Activated T-cell treated with anti-CD3 and anti-CD28 coated beads, Interleukin-2, amount 50 U/mL, for 24 hours (primary cell): ENCODE data around the gene GTF2H4.
A peak's percentile ranks its signal among the peaks of the same experiment; 100 is the strongest.

Experiments
- DNase-seq: peaks from one replicate; pipeline ENCODE4 v3.0.0-alpha.2; 2020
- H3K27ac Mint-ChIP-seq: 2 replicates; pipeline ENCODE4 v1.8.0; 2020; ENCODE audit warnings: mild to moderate bottlenecking, mixed read lengths
- H3K27me3 Mint-ChIP-seq: 2 replicates; pipeline ENCODE4 v1.8.0; 2020; ENCODE audit warnings: mixed read lengths
- H3K36me3 Mint-ChIP-seq: 2 replicates; pipeline ENCODE4 v1.8.0; 2020; ENCODE audit warnings: low read depth, mixed read lengths
- H3K4me1 Mint-ChIP-seq: 2 replicates; pipeline ENCODE4 v1.8.0; 2020; ENCODE audit warnings: low read depth, mixed read lengths
- H3K4me3 Mint-ChIP-seq: 2 replicates; pipeline ENCODE4 v1.8.0; 2020; ENCODE audit warnings: mild to moderate bottlenecking, moderate library complexity, mixed read lengths
- H3K9me3 Mint-ChIP-seq: 2 replicates; pipeline ENCODE4 v1.8.0; 2020; ENCODE audit warnings: mixed read lengths

GTF2H4 gene

GRCh38 chr6:30877419-30878262, 30.4 kb upstream of the GTF2H4 start:
- Mint-ChIP-seq H3K27me3 (no peaks in the 10 kb centered on the region), H3K9me3 (no peaks in the 10 kb centered on the region), H3K36me3 (no peaks in the 10 kb centered on the region), H3K4me3 (peak overlapping the region; percentile 72), H3K4me1 (peaks cover 33% of the 10 kb centered on the region), H3K27ac (peak overlapping the region; percentile 93)
- peak; percentile 83 for DNase-seq

GRCh38 chr6:30879684-30880427, 28.2 kb upstream of the GTF2H4 start:
- H3K9me3 Mint-ChIP-seq = no peaks in the 10 kb centered on the region
- no peak overlapping the region for H3K4me3 Mint-ChIP-seq
- DNase-seq = no peak
- no peaks in the 10 kb centered on the region for H3K36me3 Mint-ChIP-seq
- H3K27ac Mint-ChIP-seq = no peak overlapping the region
- no peaks in the 10 kb centered on the region for H3K27me3 Mint-ChIP-seq
- H3K4me1 Mint-ChIP-seq = peaks cover 45% of the 10 kb centered on the region

DNA sequence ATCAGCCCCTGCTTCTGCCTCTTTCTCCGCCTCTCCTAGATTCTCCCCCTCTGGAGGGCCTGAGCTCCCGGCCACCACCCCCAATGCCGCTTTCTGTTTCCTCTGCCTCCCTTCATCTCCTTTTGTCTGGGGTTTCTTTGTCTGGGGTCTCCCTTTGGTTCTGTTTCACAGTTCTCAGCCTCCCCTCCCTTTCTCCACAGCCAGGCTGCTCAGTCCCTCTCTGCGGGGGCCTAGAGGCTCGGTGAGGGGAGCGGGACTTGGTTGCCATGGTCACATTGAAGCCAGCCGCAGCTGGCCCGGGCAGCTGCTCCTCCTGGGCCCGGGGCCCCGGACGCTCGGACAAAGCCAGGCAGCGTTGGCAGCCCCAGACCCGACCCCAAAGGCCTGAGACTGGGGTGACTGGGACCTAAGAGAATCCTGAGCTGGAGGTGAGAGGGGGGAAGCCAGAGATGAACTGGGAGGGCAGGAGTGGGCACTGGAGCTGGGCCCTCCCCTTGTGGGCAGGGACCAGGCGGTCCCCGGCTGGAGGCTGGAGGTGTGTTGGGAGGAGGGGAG, 27.2 kb upstream of the GTF2H4 start:
- DNase-seq = no peak
- Mint-ChIP-seq H3K36me3 (no peaks in the 10 kb centered on the region), H3K4me1 (peaks cover 47% of the 10 kb centered on the region), H3K27ac (no peak overlapping the region), H3K27me3 (no peaks in the 10 kb centered on the region), H3K9me3 (no peaks in the 10 kb centered on the region), H3K4me3 (no peak overlapping the region)

DNA sequence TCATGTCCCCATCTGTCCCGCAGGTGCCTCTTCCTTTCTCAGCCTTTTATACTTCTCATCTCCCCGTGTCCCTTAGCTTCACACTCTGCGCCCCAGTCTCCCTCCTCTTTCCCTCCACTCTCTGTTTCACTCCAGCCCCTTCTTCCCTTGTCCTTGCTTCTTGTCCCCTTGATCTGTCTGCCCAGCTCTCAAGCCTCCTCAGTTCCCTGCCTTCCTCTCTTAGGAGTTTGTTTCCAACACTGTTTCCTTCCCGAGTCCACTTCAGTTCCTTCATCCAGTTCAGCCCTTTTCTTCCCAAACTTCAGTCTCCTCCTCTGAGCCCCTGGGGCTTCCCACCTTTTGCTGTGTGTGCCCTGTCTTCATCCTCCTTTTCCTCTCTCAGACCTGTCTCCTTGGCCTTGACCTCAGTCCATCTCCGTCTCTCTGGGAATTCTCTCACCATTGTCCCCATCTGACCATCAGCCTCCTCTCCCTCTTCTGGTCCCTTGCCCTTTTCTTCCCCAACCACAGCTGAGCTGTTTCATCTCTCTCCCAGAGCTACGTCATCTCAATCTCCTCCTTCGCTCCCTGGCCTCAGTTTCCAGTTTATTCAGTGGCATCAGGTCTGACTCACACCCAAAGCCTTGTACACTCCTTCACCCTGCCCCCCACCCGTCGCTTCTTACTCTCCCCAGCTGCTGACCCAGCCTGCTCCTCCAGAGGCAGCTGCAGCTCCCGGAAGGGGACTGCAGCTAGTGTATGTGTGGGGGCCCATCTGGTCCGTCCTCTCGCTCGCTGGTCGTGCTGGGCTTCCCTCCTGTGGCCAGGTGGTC, 26.4 kb upstream of the GTF2H4 start:
- no peaks in the 10 kb centered on the region for H3K36me3 Mint-ChIP-seq
- no peaks in the 10 kb centered on the region for H3K9me3 Mint-ChIP-seq
- H3K27me3 Mint-ChIP-seq = no peaks in the 10 kb centered on the region

DNA sequence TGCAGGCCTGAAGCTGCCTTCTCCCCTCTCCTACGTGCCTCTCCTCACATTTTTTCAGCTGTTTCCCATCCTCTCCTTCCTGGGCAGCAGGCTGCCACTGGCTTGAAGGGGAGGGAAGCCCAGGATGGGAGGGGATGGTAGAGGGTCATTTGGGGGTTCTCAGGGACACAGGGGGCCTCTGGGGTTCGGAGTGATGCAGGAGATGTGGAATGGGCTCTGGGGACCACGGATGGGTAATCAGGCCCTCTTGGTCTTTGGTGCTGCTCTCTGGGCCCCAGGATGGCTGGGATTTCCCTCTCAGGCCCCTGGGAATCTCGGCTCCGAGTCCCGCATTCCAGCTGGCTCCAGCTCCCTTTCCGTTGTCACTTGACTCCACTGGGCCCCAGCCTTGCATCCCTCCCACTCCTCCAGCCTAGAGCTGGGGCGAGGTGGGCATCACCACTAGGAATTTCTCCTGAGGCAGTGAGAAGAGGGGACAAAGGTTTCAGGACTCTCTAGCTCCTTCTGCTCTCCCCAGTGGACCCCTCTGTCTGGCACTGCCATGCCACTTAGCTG, 25.7 kb upstream of the GTF2H4 start:
- no peak overlapping the region for H3K27ac Mint-ChIP-seq
- no peak for DNase-seq
- H3K36me3 Mint-ChIP-seq = no peaks in the 10 kb centered on the region
- H3K27me3 Mint-ChIP-seq = no peaks in the 10 kb centered on the region
- H3K4me1 Mint-ChIP-seq = peaks cover 48% of the 10 kb centered on the region
- H3K9me3 Mint-ChIP-seq = no peaks in the 10 kb centered on the region
- H3K4me3 Mint-ChIP-seq = no peak overlapping the region

More for the DNA sequence above, 26.4 kb upstream of the GTF2H4 start:
- H3K4me1 Mint-ChIP-seq = peaks cover 49% of the 10 kb centered on the region
- no peak for DNase-seq
- H3K4me3 Mint-ChIP-seq = no peak overlapping the region
- no peak overlapping the region for H3K27ac Mint-ChIP-seq

GRCh38 chr6:30882759-30883684, 25.0 kb upstream of the GTF2H4 start:
- no peaks in the 10 kb centered on the region for H3K9me3 Mint-ChIP-seq
- peak overlapping the region; percentile 71 for H3K4me3 Mint-ChIP-seq
- peaks cover 41% of the 10 kb centered on the region for H3K4me1 Mint-ChIP-seq
- no peaks in the 10 kb centered on the region for H3K27me3 Mint-ChIP-seq
- DNase-seq = no peak
- peak overlapping the region; percentile 19 for H3K27ac Mint-ChIP-seq
- H3K36me3 Mint-ChIP-seq = no peaks in the 10 kb centered on the region

DNA sequence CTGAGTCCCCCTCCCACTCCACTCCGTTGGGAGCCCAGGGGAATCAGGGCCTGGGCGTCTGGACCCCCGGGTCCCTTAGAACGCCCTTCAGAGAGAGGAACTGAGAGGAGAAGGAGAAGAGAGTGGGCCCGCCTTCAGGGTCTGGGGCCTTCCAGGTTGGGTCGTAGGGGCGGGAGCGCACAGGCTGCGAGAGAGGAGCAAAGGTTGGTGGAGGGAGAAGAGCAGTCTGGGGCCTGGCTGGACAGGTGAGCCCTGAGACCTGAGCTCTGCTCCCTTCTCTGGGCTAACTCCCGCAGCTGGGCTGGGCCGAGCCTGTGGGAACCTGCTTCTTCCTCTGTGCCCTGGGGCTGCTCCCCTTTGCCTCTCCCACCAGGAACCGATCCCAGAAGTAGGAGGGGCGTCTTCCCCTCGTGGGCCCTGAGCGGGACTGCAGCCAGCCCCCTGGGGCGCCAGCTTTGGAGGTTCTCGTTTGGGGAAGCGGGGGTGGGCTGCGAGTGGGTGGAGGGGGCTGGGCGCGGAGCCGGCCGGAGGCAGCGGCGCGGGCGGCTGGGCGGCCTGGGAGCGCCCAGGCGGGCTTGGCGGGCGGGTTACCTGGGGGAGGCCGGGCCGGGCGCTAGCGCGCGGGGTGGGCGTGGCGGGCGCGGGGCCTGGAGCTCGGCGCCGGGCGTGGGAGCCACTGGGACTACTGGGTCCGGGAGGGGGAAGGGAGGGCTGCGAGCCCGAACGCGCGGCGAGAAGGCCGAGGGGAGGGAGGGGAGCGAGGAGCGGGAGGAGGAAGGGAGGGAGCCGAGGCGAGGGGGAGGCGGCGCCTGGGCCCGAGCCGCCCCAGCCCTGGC, 24.1 kb upstream of the GTF2H4 start, which contains the start of gene DDR1:
Gene DDR1 (plus strand): TSS at position 835 of the 836 bp plus-strand sequence. CDS start 4,211 bp downstream, outside the sequence.
- Mint-ChIP-seq H3K4me3 (peak within 1 kb of the TSS; percentile 78), H3K9me3 (no peaks in the 10 kb centered on the region), H3K4me1 (peaks cover 34% of the 10 kb centered on the region), H3K36me3 (no peaks in the 10 kb centered on the region), H3K27ac (peak within 1 kb of the TSS; percentile 81), H3K27me3 (no peaks in the 10 kb centered on the region)
- DNase-seq = peak; percentile 67

DNA sequence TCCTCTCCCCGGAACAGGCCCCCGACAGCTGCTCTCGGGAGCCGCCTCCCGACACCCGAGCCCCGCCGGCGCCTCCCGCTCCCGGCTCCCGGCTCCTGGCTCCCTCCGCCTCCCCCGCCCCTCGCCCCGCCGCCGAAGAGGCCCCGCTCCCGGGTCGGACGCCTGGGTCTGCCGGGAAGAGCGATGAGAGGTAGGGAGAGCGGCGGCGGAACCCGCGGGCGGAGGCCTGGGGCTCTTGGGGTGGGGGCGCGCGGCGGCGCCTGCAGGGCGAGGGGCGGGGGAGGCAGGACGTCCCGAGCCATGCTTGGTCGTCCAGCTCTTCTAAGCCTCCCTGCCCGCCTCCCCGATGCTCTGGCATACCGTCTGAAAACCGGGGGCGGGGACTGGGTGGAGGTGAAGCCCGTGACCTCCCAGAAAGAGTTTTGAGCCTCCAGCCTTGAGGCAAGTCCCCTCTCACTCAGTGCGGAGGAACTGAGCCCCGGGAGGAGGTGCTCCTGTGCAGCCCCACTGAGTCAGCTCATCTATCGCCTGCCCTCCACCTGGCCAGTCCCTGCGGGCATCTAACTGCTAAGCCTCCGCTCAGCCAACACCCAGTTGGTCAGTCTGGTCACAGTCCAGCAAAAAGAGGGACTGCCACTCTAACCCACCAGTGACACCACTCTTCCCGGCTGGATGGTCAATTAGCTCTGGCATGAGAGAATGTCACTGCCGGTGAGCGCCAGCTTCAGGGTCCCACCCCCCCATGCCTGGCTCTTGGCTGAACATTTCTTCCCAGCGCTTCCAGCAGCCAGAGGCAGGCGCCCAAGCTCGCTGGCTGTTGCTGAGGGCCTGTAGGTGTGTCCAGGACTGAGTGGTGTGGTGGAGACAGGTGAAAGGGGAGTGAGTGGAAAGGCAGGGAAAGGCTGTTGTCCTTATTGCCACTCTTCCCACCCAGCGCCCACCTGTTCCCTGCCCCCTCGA, 23.2 kb upstream of the GTF2H4 start:
- Mint-ChIP-seq H3K27ac (peak overlapping the region; percentile 81), H3K36me3 (no peaks in the 10 kb centered on the region), H3K9me3 (no peaks in the 10 kb centered on the region), H3K4me3 (peak overlapping the region; percentile 78), H3K4me1 (peaks cover 34% of the 10 kb centered on the region), H3K27me3 (no peaks in the 10 kb centered on the region)
- peak; percentile 66 for DNase-seq

- no peaks in the 10 kb centered on the region for H3K9me3 Mint-ChIP-seq
- no peaks in the 10 kb centered on the region for H3K27me3 Mint-ChIP-seq
- H3K4me3 Mint-ChIP-seq = peak overlapping the region; percentile 78
- H3K4me1 Mint-ChIP-seq = peaks cover 34% of the 10 kb centered on the region
- peaks cover 5% of the 10 kb centered on the region for H3K36me3 Mint-ChIP-seq
- peak overlapping the region; percentile 81 for H3K27ac Mint-ChIP-seq
- no peak for DNase-seq
These were observed 22.5 kb upstream of the GTF2H4 start for GRCh38 chr6:30885481-30885998.

GRCh38 chr6:30885999-30886896, 21.8 kb upstream of the GTF2H4 start:
- DNase-seq = peak; percentile 47
- Mint-ChIP-seq H3K9me3 (no peaks in the 10 kb centered on the region), H3K27ac (peak overlapping the region; percentile 57), H3K4me1 (peaks cover 34% of the 10 kb centered on the region), H3K27me3 (no peaks in the 10 kb centered on the region), H3K36me3 (peaks cover 5% of the 10 kb centered on the region), H3K4me3 (peak overlapping the region; percentile 78)

- no peaks in the 10 kb centered on the region for H3K27me3 Mint-ChIP-seq
- H3K4me1 Mint-ChIP-seq = peaks cover 34% of the 10 kb centered on the region
- H3K27ac Mint-ChIP-seq = no peak overlapping the region
- no peak for DNase-seq
- peaks cover 5% of the 10 kb centered on the region for H3K36me3 Mint-ChIP-seq
- no peak overlapping the region for H3K4me3 Mint-ChIP-seq
- H3K9me3 Mint-ChIP-seq = no peaks in the 10 kb centered on the region
These were observed 21.1 kb upstream of the GTF2H4 start for GRCh38 chr6:30886897-30887255.
